Erythroblast (primary cell): Measurements from ENCODE around the gene OVCA2.

ENCODE experiments used
- GATA1 ChIP-seq: IDR thresholded peaks from 2 replicates; pipeline ENCODE4 v1.6.1; 2011; ENCODE audit warnings: low read depth, mild to moderate bottlenecking, control low read depth, low read length, moderate library complexity
- POLR2A ChIP-seq: IDR thresholded peaks from 2 replicates; pipeline ENCODE4 v1.6.1; 2011; ENCODE audit warnings: mild to moderate bottlenecking, low read length

DNA sequence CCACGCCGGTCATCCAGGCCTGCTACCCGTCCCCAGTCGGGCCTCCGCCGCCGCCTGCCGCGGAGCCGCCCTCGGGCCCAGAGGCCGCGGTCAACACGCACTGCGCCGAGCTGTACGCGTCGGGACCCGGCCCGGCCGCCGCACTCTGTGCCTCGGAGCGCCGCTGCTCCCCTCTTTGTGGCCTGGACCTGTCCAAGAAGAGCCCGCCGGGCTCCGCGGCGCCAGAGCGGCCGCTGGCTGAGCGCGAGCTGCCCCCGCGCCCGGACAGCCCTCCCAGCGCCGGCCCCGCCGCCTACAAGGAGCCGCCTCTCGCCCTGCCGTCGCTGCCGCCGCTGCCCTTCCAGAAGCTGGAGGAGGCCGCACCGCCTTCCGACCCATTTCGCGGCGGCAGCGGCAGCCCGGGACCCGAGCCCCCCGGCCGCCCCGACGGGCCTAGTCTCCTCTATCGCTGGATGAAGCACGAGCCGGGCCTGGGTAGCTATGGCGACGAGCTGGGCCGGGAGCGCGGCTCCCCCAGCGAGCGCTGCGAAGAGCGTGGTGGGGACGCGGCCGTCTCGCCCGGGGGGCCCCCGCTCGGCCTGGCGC is 15.4 kb downstream of the OVCA2 start:
- TF ChIP-seq POLR2A (no peak), GATA1 (no peak)
